HCT116 (cell line): ENCODE measurements around the gene ARID5A. TPM values are rescaled to one million over a fixed set of nuclear protein-coding genes. Genes with fewer than 3 reads are reported as not detected.
A peak's percentile ranks its signal among the peaks of the same experiment; 100 is the strongest.

Source experiments
- ATAC-seq: fragments of 200-7000 bp; cut with Tn5 transposase; 2 replicates; pipeline ENCODE4 v1.9.1; 2020; ENCODE audit warnings: mild to moderate bottlenecking, moderate library complexity
- BruUV-seq: library from RNA; stranded (reverse); fragments of 400-500 nt; replicated peaks from 2 replicates; lab custom pipeline; 2021; lab: Mats Ljungman, UMichigan
- CTCF ChIA-PET: fragments of 300-600 bp; sonication (Branson Sonifier 250); formaldehyde crosslinking; loops from one replicate; lab custom pipeline; 2021; ENCODE audit warnings: antibody characterized with exemption; lab: Charles Lee
- POLR2A ChIA-PET: fragments of 300-600, 350-600 bp; sonication (Branson Sonifier 250); formaldehyde crosslinking; loops from one replicate; lab custom pipeline; 2021; ENCODE audit warnings: antibody characterized with exemption; lab: Charles Lee
- RAD21 ChIA-PET, 2 experiments: fragments of 300-600 bp; sonication (Branson Sonifier 250); formaldehyde crosslinking; loops; one replicate each; lab custom pipeline; 2023; ENCODE audit warnings: low total read pairs in 2 of 2; ENCODE audit not compliant: uncharacterized antibody in 2 of 2, unreplicated experiment in 2 of 2, low non-redundant PET in 1 of 2; lab: Charles Lee
- DNase-seq: peaks from one replicate; pipeline ENCODE4 v3.0.0-alpha.2; 2010; ENCODE audit warnings: low read depth, low spot score
- H2AFZ ChIP-seq: fragments of 200-600 bp; shearing (Covaris generic), sonication (generic); 2 replicates; pipeline ENCODE4 v1.6.1; 2017; ENCODE audit warnings: low read depth, mixed run types, mixed read lengths, antibody characterized with exemption, low read length; ENCODE audit not compliant: poor library complexity, severe bottlenecking
- H3K27ac ChIP-seq: 2 replicates; pipeline ENCODE4 v1.5.1; 2012; ENCODE audit warnings: low read depth, low read length
- H3K27me3 ChIP-seq: fragments of 200-600 bp; sonication (generic); 2 replicates; pipeline ENCODE4 v1.6.1; 2016; ENCODE audit warnings: mixed run types, low read length, mixed read lengths; ENCODE audit not compliant: insufficient read depth
- H3K36me3 ChIP-seq, 2 experiments: fragments of 200-500 bp in 1 of 2; fragments of 200-600 bp in 1 of 2; sonication (Bioruptor generic) in 1 of 2; sonication (generic) in 1 of 2; 2 replicates each; pipeline versions ENCODE4 v1.5.1 to v1.6.1; 2014 to 2016; ENCODE audit warnings: low read length in 2 of 2, inconsistent platforms in 1 of 2, mixed read lengths in 1 of 2, mixed run types in 1 of 2; ENCODE audit not compliant: insufficient read depth in 2 of 2, control insufficient read depth in 1 of 2
- H3K4me1 ChIP-seq, 2 experiments: fragments of 200-600 bp in 1 of 2; sonication (generic) in 1 of 2; 2 replicates each; pipeline versions ENCODE4 v1.5.1 to v1.6.1; 2012 to 2017; ENCODE audit warnings: low read length in 2 of 2, inconsistent platforms in 1 of 2, mild to moderate bottlenecking in 1 of 2, mixed read lengths in 1 of 2, mixed run types in 1 of 2, moderate library complexity in 1 of 2; ENCODE audit not compliant: insufficient read depth in 2 of 2, control insufficient read depth in 1 of 2
- H3K4me2 ChIP-seq: fragments of 200-600 bp; sonication (generic); 2 replicates; pipeline ENCODE4 v1.6.1; 2017; ENCODE audit warnings: mixed run types, low read length, mixed read lengths
- H3K4me3 ChIP-seq, 2 experiments: fragments of 200-600 bp in 1 of 2; sonication (generic) in 1 of 2; replicated peaks in 1 of 2; 2 replicates each; pipeline ENCODE4 v1.5.1; 2011 to 2016; ENCODE audit warnings: low read length in 2 of 2, control low read depth in 1 of 2, low read depth in 1 of 2, mild to moderate bottlenecking in 1 of 2, mixed read lengths in 1 of 2, mixed run types in 1 of 2
- H3K79me2 ChIP-seq: fragments of 200-600 bp; sonication (generic); 2 replicates; pipeline ENCODE4 v1.6.1; 2017; ENCODE audit warnings: mild to moderate bottlenecking, mixed run types, low read length, moderate library complexity, mixed read lengths; ENCODE audit not compliant: insufficient read depth
- H3K9ac ChIP-seq: fragments of 200-600 bp; sonication (generic); 2 replicates; pipeline ENCODE4 v1.6.1; 2016; ENCODE audit warnings: low read length, mixed read lengths
- H3K9me2 ChIP-seq: fragments of 200-600 bp; sonication (generic), shearing (Covaris generic); 2 replicates; pipeline ENCODE4 v1.6.1; 2017; ENCODE audit warnings: mixed run types, mild to moderate bottlenecking, moderate library complexity; ENCODE audit not compliant: insufficient read depth
- H3K9me3 ChIP-seq, 2 experiments: fragments of 200-500 bp in 1 of 2; fragments of 200-600 bp in 1 of 2; sonication (Bioruptor generic) in 1 of 2; sonication (generic) in 1 of 2; 2 replicates each; pipeline ENCODE4 v1.6.1; 2014 to 2017; ENCODE audit warnings: low read length in 2 of 2, mixed read lengths in 2 of 2, inconsistent platforms in 1 of 2, low read depth in 1 of 2, mild to moderate bottlenecking in 1 of 2, mixed run types in 1 of 2, moderate library complexity in 1 of 2; ENCODE audit not compliant: control insufficient read depth in 1 of 2, insufficient read depth in 1 of 2
- H4K20me1 ChIP-seq: fragments of 200-600 bp; sonication (generic), shearing (Covaris generic); 2 replicates; pipeline ENCODE4 v1.6.1; 2017; ENCODE audit warnings: mixed run types, mild to moderate bottlenecking, moderate library complexity; ENCODE audit not compliant: insufficient read depth
- CTCF ChIP-seq, 3 experiments: fragments of 200-600 bp in 1 of 3; sonication (generic) in 1 of 3; IDR thresholded peaks in 2 of 3; conservative IDR thresholded peaks in 1 of 3; 2 replicates each; pipeline ENCODE4 v1.5.1; 2012 to 2017; ENCODE audit warnings: low read depth in 2 of 3, low read length in 2 of 3, antibody characterized with exemption in 1 of 3, borderline replicate concordance in 1 of 3, control low read depth in 1 of 3, mild to moderate bottlenecking in 1 of 3, mixed read lengths in 1 of 3, mixed run types in 1 of 3, moderate library complexity in 1 of 3; ENCODE audit not compliant: insufficient read depth in 1 of 3
- MAX ChIP-seq: IDR thresholded peaks from 2 replicates; pipeline ENCODE4 v1.6.1; 2012
- YY1 ChIP-seq: IDR thresholded peaks from 2 replicates; pipeline ENCODE4 v1.6.1; 2011; ENCODE audit warnings: low read length, low read depth, moderate library complexity, mild to moderate bottlenecking; ENCODE audit not compliant: insufficient replicate concordance; ENCODE audit errors: extremely low read depth
- intact Hi-C: fragments of 100-400 bp; cut with micrococcal nuclease; formaldehyde crosslinking; loops from 2 replicates; pipeline ENCODE4 v1.10.0; 2022
- total RNA-seq: library from RNA; stranded (reverse); gene quantifications from one replicate; pipeline ENCODE4 v1.2.1, GENCODE V29; 2021; ENCODE audit not compliant: unreplicated experiment

ARID5A gene
- total RNA-seq, 1 experiment from 2014 or later: 8.2 TPM

- CTCF ChIA-PET: interaction anchor here (0.6 to 1.8 kb wide), 18 partner anchors 10 to 562 kb away, joined by 3 to 9 read pairs (median 4); partner anchors contain the start of gene ANKRD39
- H3K4me2 ChIP-seq: peak overlapping the region; percentile 44
- no peak overlapping the region; the same call in 1 of the 2 replicates for H3K27ac ChIP-seq
- TF ChIP-seq YY1 (peak; percentile 24), MAX (no peak), CTCF (IDR thresholded peaks at IDR 0.05 in 2 of 3, conservative IDR thresholded peaks at IDR 0.05 in 1 of 3; ENCODE audit: borderline replicate concordance in 1 of 3, insufficient read depth in 1 of 3, low read depth in 2 of 3, low read length in 2 of 3) (peak in 2 of 3 experiments; percentile 88 to 93; a peak in 4 of 6 replicates)
- RAD21 ChIA-PET: interaction anchor here (0.8 to 0.9 kb wide), 2 partner anchors 45 to 233 kb away, joined by 3 read pairs; no protein-coding TSS in a partner anchor
- no peaks in the 10 kb centered on the region for H3K79me2 ChIP-seq
- intact Hi-C loops: loop anchor here (5.0 to 10.0 kb wide), 4 partner anchors 210 to 558 kb away; partner anchors contain the start of genes ANKRD36 and CNNM4
- ATAC-seq (peak; percentile 39), DNase-seq (peak; percentile 26)
- no peaks in the 10 kb centered on the region for H3K27me3 ChIP-seq
- BruUV-seq: no TSS peak
- POLR2A ChIA-PET: no interaction called here
- H3K9ac ChIP-seq: no peak overlapping the region
- H2AFZ ChIP-seq: no peak overlapping the region
- H3K36me3 ChIP-seq: no peaks in the 10 kb centered on the region
- H4K20me1 ChIP-seq: no peaks in the 10 kb centered on the region
- peaks cover 19 to 54% of the 10 kb centered on the region in 2 experiments for H3K4me1 ChIP-seq
- no peak overlapping the region for H3K4me3 ChIP-seq
- H3K9me2 ChIP-seq: no peaks in the 10 kb centered on the region
- H3K9me3 ChIP-seq: no peaks in the 10 kb centered on the region
Observed at GRCh38 chr2:96554293-96555145, 18.0 kb downstream of the ARID5A start.
